Mesodermal cell (in vitro differentiated cells): ENCODE results near the gene ANKRD34B. TPM values are rescaled to one million over a fixed set of nuclear protein-coding genes. Genes with fewer than 3 reads are reported as not detected.

Experiments used
- H3K27ac ChIP-seq: 2 replicates; pipeline ENCODE4 v1.7.0; 2013; ENCODE audit warnings: mild to moderate bottlenecking, low read depth, low read length, moderate library complexity; ENCODE audit not compliant: severe bottlenecking
- H3K36me3 ChIP-seq: 2 replicates; pipeline ENCODE4 v1.7.1; 2013; ENCODE audit warnings: mild to moderate bottlenecking, low read length, moderate library complexity; ENCODE audit not compliant: control insufficient read depth, insufficient read depth
- H3K4me1 ChIP-seq: one replicate; pipeline ENCODE4 v1.7.1; 2013; ENCODE audit warnings: mild to moderate bottlenecking, low read length; ENCODE audit not compliant: insufficient read depth, control insufficient read depth, poor library complexity, severe bottlenecking
- H3K4me3 ChIP-seq: 2 replicates; pipeline ENCODE4 v1.7.0; 2013; ENCODE audit warnings: low read length, control low read depth, mild to moderate bottlenecking; ENCODE audit not compliant: insufficient read depth, poor library complexity, severe bottlenecking; ENCODE audit errors: extremely low read depth
- H3K9me3 ChIP-seq: 2 replicates; pipeline ENCODE4 v1.7.1; 2013; ENCODE audit warnings: mild to moderate bottlenecking, low read length, moderate library complexity; ENCODE audit not compliant: control insufficient read depth
- WGBS, 2 experiments: methylation state at CpG; one replicate each; pipeline ENCODE4 v1.1.5; 2013; ENCODE audit warnings: missing lambda C conversion rate in 2 of 2; ENCODE audit not compliant: insufficient coverage in 2 of 2; 5-methylcytosine and 5-hydroxymethylcytosine counted together
- polyA plus RNA-seq, 2 experiments: library from polyadenylated mRNA; stranded (reverse); fragments of 50-300 nt; gene quantifications; one replicate each; pipeline ENCODE4 v1.2.3, GENCODE V29; 2013

ANKRD34B gene
- polyA plus RNA-seq (2013, experiment 1 of 2) = not detected
- polyA plus RNA-seq (2013, experiment 2 of 2) = not detected

- no peaks in the 10 kb centered on the region for H3K9me3 ChIP-seq
- WGBS, 2 experiments = 1% methylated on average over 52 to 63 of the region's 73 CpGs
- H3K4me1 ChIP-seq = peaks cover 7% of the 10 kb centered on the region
- H3K27ac ChIP-seq = no peak within 1 kb of the TSS
- no peaks in the 10 kb centered on the region for H3K36me3 ChIP-seq
- peak within 1 kb of the TSS; percentile 30 for H3K4me3 ChIP-seq
Observed at GRCh38 chr5:80569961-80570786, at the start of gene ANKRD34B. Gene ANKRD34B, minus strand, starts transcription at chr5:80570280. Its CDS starts 10,261 bp downstream, at chr5:80560019.

DNA sequence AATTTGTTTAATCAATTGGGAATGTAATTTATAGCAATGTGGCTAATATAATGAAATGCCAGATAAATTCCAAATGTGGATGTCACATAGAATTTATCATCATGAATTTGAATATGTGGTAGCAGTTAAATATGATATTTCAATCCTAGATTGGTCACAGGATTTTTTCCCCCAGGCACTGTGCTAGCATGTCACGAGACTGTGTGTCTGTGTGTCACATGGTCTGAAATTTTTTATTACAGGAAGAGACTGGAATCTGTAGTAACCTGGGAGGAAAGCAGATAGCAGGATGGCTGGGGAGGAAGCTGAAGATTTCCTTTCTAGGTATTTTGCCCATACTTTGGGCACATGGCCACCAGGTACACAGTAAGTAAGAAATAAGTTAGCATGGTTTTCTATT is 49.0 kb upstream of the ANKRD34B start:
- no peak overlapping the region for H3K4me3 ChIP-seq
- H3K4me1 ChIP-seq = no peaks in the 10 kb centered on the region
- WGBS, 2 experiments = 88 to 100% methylated on average over 1 of the region's 1 CpG
- H3K27ac ChIP-seq = no peak overlapping the region
- H3K9me3 ChIP-seq = no peaks in the 10 kb centered on the region
- no peaks in the 10 kb centered on the region for H3K36me3 ChIP-seq

- no peak overlapping the region for H3K4me3 ChIP-seq
- H3K27ac ChIP-seq = no peak overlapping the region
- H3K9me3 ChIP-seq = no peaks in the 10 kb centered on the region
- no peaks in the 10 kb centered on the region for H3K36me3 ChIP-seq
- WGBS, 2 experiments = no CpG with 5 or more reads among the region's 4 CpGs
- H3K4me1 ChIP-seq = no peaks in the 10 kb centered on the region
Observed at GRCh38 chr5:80618438-80618837, 48.4 kb upstream of the ANKRD34B start.

GRCh38 chr5:80615266-80615914 is 45.3 kb upstream of the ANKRD34B start:
- no peak overlapping the region for H3K4me3 ChIP-seq
- H3K27ac ChIP-seq = no peak overlapping the region
- H3K4me1 ChIP-seq = no peaks in the 10 kb centered on the region
- no peaks in the 10 kb centered on the region for H3K36me3 ChIP-seq
- WGBS, 2 experiments = 87 to 95% methylated on average over 11 to 17 of the region's 17 CpGs
- H3K9me3 ChIP-seq = no peaks in the 10 kb centered on the region

GRCh38 chr5:80609692-80610091 is 39.6 kb upstream of the ANKRD34B start:
- no peaks in the 10 kb centered on the region for H3K4me1 ChIP-seq
- no peaks in the 10 kb centered on the region for H3K9me3 ChIP-seq
- no peaks in the 10 kb centered on the region for H3K36me3 ChIP-seq
- H3K27ac ChIP-seq = no peak overlapping the region
- no peak overlapping the region for H3K4me3 ChIP-seq
- no CpG with 5 or more reads among the region's 1 CpG for WGBS, 2 experiments

DNA sequence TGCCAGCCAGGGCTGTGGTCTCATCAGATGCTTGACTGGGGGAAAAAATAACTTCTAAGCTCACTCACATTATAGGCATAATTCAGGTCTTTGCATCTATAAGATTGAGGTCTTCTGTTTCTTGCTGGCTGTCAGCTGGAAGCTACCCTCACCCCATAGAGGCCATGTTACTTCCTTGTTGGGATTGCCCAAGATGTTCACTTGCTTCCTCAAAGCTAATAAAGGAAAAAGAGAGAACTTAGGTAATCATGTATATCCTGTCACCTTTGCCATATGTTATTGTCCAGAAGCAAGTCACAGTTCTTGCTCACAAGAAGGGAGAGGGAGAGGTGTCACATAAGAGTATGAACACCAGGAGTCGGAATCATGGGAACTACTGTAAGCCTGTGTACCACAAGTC is 38.7 kb upstream of the ANKRD34B start:
- Histone ChIP-seq H3K9me3 (no peaks in the 10 kb centered on the region), H3K4me3 (no peak overlapping the region), H3K4me1 (no peaks in the 10 kb centered on the region), H3K27ac (no peak overlapping the region), H3K36me3 (no peaks in the 10 kb centered on the region)
- WGBS, 2 experiments = no CpG with 5 or more reads among the region's 1 CpG

DNA sequence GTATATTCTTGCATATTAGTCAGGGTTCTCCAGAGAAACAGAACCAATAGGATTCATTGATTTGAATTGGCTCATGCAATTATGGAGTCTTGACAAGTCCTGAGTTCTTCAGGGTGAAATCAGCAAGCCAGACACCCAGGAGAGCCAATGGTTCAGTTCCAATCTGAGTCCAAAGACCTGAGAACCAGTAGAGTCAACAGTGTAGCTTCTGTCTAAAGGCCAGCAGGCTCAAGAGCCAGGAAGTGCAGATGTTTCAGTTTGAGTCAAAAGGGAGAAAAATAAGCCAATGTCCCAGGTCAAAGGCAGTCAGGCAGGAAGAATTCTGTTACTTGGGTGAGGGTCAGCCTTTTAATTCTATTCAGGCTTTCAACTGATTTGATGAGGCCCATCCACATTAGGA is 37.8 kb upstream of the ANKRD34B start:
- no peaks in the 10 kb centered on the region for H3K9me3 ChIP-seq
- H3K4me1 ChIP-seq = no peaks in the 10 kb centered on the region
- no peak overlapping the region for H3K27ac ChIP-seq
- no peaks in the 10 kb centered on the region for H3K36me3 ChIP-seq
- H3K4me3 ChIP-seq = no peak overlapping the region

- no peaks in the 10 kb centered on the region for H3K36me3 ChIP-seq
- no peak overlapping the region for H3K4me3 ChIP-seq
- H3K27ac ChIP-seq = no peak overlapping the region
- no peaks in the 10 kb centered on the region for H3K4me1 ChIP-seq
- no peaks in the 10 kb centered on the region for H3K9me3 ChIP-seq
Observed at GRCh38 chr5:80607343-80607742, 37.3 kb upstream of the ANKRD34B start.

GRCh38 chr5:80600943-80601693 is 31.0 kb upstream of the ANKRD34B start:
- no peaks in the 10 kb centered on the region for H3K4me1 ChIP-seq
- H3K36me3 ChIP-seq = no peaks in the 10 kb centered on the region
- no peaks in the 10 kb centered on the region for H3K9me3 ChIP-seq
- no peak overlapping the region for H3K27ac ChIP-seq
- H3K4me3 ChIP-seq = no peak overlapping the region
- 100% methylated on average over 1 to 2 of the region's 2 CpGs for WGBS, 2 experiments

DNA sequence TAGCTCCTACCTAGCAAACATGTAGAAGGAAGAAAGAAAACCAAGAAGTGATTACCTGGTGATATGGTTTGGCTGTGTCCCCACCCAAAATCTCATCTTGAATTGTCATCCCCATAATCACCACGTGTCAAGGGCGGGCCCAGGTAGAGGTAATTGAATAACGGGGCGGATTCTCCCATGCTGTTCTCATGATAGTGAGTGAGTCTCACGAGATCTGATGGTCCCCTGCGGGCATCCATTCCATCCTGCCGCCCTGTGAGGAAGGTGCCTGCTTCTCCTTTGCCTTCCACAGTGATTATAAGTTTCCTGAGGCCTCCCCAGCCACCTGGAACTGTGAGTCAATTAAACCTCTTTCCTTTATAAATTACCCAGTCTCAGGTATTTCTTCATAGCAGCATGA is 27.4 kb upstream of the ANKRD34B start:
- no peak overlapping the region for H3K27ac ChIP-seq
- no peaks in the 10 kb centered on the region for H3K36me3 ChIP-seq
- 79 to 92% methylated on average over 6 to 7 of the region's 7 CpGs for WGBS, 2 experiments
- H3K4me3 ChIP-seq = no peak overlapping the region
- no peaks in the 10 kb centered on the region for H3K9me3 ChIP-seq
- no peaks in the 10 kb centered on the region for H3K4me1 ChIP-seq
